ENCODE measurements around the gene TRIO.

GRCh38 chr5:14249258-14250082, 106.3 kb downstream of the TRIO start:
- TF ChIP-seq POLR2AphosphoS5 (IDR thresholded peaks at IDR 0.05) (no peak), CTCF (IDR thresholded peaks at IDR 0.05) (no peak), POLR2A (IDR thresholded peaks at IDR 0.05) (no peak)

All from upper lobe of left lung (tissue), 4 donors.